ENCODE measurements around the gene THUMPD3. TPM values are rescaled to one million over a fixed set of nuclear protein-coding genes. Genes with fewer than 3 reads are reported as not detected.

Gene THUMPD3
- 24.4 TPM for total RNA-seq

GRCh38 chr3:9362731-9363530, at the start of gene THUMPD3:
Gene THUMPD3, plus strand, starts transcription at chr3:9363054. Its CDS starts 2,015 bp downstream, at chr3:9365069.
- peak within 1 kb of the TSS; percentile 66 to 75 for H3K4me3 ChIP-seq
- intact Hi-C loops (cut with DNase I), result loop anchor here (1.0 to 5.0 kb wide), 3 partner anchors 33 to 284 kb away; partner anchors contain the start of gene MTMR14
- peaks cover 16 to 32% of the 10 kb centered on the region in 2 donors for H3K36me3 ChIP-seq
- no peaks in the 10 kb centered on the region for H3K9me3 ChIP-seq
- H3K4me1 ChIP-seq, result peaks cover 0 to 17% of the 10 kb centered on the region in 2 donors
- TF ChIP-seq, protein P1, sequence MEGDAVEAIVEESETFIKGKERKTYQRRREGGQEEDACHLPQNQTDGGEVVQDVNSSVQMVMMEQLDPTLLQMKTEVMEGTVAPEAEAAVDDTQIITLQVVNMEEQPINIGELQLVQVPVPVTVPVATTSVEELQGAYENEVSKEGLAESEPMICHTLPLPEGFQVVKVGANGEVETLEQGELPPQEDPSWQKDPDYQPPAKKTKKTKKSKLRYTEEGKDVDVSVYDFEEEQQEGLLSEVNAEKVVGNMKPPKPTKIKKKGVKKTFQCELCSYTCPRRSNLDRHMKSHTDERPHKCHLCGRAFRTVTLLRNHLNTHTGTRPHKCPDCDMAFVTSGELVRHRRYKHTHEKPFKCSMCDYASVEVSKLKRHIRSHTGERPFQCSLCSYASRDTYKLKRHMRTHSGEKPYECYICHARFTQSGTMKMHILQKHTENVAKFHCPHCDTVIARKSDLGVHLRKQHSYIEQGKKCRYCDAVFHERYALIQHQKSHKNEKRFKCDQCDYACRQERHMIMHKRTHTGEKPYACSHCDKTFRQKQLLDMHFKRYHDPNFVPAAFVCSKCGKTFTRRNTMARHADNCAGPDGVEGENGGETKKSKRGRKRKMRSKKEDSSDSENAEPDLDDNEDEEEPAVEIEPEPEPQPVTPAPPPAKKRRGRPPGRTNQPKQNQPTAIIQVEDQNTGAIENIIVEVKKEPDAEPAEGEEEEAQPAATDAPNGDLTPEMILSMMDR (IDR thresholded peaks at IDR 0.05), result no peak
- peak; percentile 74 to 95 for DNase-seq (ENCODE audit: low spot score in 2 of 2)
- peak within 1 kb of the TSS; percentile 80 to 94 for H3K27ac ChIP-seq
- H3K27me3 ChIP-seq, result no peaks in the 10 kb centered on the region

- no peaks in the 10 kb centered on the region for H3K9me3 ChIP-seq
- H3K36me3 ChIP-seq, result no peaks in the 10 kb centered on the region
- TF ChIP-seq, protein P1 (IDR thresholded peaks at IDR 0.05), result no peak
- intact Hi-C loops (cut with DNase I), result no loop called here
- H3K4me1 ChIP-seq, result peaks cover 0 to 14% of the 10 kb centered on the region in 2 donors
- no peaks in the 10 kb centered on the region for H3K27me3 ChIP-seq
- no peak overlapping the region for H3K27ac ChIP-seq
- DNase-seq (ENCODE audit: low spot score in 2 of 2), result no peak
- no peak overlapping the region for H3K4me3 ChIP-seq
Measured at GRCh38 chr3:9314796-9315195, 48.1 kb upstream of the THUMPD3 start.

GRCh38 chr3:9316881-9317361, 45.9 kb upstream of the THUMPD3 start:
- H3K27ac ChIP-seq, result peak overlapping the region; percentile 90 to 93
- no peaks in the 10 kb centered on the region for H3K9me3 ChIP-seq
- no peaks in the 10 kb centered on the region for H3K36me3 ChIP-seq
- H3K4me1 ChIP-seq, result peaks cover 0 to 14% of the 10 kb centered on the region in 2 donors
- intact Hi-C loops (cut with DNase I), result no loop called here
- H3K4me3 ChIP-seq, result peak overlapping the region; percentile 43 to 63
- no peaks in the 10 kb centered on the region for H3K27me3 ChIP-seq
- DNase-seq (ENCODE audit: low spot score in 2 of 2), result no peak
- TF ChIP-seq, protein P1 (IDR thresholded peaks at IDR 0.05), result no peak

DNA sequence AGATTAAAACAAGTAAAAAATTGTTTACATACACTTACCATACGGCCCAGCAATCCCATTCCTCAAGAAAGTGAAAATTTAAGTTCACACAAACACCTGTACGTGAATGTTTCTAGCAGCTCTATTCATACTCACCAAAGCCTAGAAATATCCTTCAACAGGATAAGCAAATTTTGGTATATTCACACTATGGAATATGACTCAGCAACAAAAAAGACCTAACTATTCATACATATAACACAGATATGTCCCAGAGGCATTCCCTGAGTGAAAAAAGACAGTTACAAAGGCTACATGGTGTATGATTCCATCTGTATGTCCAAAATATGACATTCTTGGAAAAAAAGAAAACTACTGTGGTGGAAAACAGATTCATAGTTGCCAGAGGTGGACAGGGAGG, 40.1 kb upstream of the THUMPD3 start:
- no peak for DNase-seq (ENCODE audit: low spot score in 2 of 2)
- TF ChIP-seq, protein P1 (IDR thresholded peaks at IDR 0.05), result no peak
- no peaks in the 10 kb centered on the region for H3K36me3 ChIP-seq
- no peaks in the 10 kb centered on the region for H3K9me3 ChIP-seq
- H3K4me3 ChIP-seq, result no peak overlapping the region
- no peaks in the 10 kb centered on the region for H3K27me3 ChIP-seq
- H3K4me1 ChIP-seq, result peaks cover 0 to 2% of the 10 kb centered on the region in 2 donors
- H3K27ac ChIP-seq, result no peak overlapping the region
- intact Hi-C loops (cut with DNase I), result no loop called here

DNA sequence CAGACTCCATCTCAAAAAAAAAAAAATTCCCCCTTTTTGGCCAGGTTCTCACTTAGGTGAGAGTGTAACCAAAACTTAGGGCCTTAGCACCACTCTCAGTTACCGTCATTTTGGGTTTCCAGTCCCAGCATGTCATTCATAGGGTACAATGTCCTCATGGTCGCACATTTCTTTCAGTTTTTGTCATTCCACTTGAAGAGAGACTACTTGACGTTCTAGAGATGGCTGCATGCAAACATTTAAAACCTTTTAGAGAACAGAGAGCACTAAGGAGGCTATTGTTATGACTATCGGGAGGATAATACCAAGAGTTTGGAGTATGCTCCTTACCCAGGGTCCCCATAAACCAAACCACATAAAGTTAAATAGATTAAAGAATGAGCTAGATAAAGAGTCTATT, 37.9 kb upstream of the THUMPD3 start:
- Histone ChIP-seq H3K4me1 (no peaks in the 10 kb centered on the region), H3K27ac (no peak overlapping the region), H3K4me3 (no peak overlapping the region), H3K27me3 (no peaks in the 10 kb centered on the region), H3K36me3 (no peaks in the 10 kb centered on the region), H3K9me3 (no peaks in the 10 kb centered on the region)
- intact Hi-C loops (cut with DNase I), result no loop called here
- no peak for DNase-seq (ENCODE audit: low spot score in 2 of 2)
- TF ChIP-seq, protein P1 (IDR thresholded peaks at IDR 0.05), result no peak

Data from ascending aorta (tissue), 2 donors.